IPS-NIHi7 (cell line): Measurements from ENCODE around the gene MAGI2.
A peak's percentile ranks its signal among the peaks of the same experiment; 100 is the strongest.

Source experiments
- DNase-seq: peaks from one replicate; pipeline ENCODE4 v3.0.0; 2012; ENCODE audit warnings: mixed read lengths; ENCODE audit errors: extremely low spot score

Gene MAGI2

GRCh38 chr7:78146546-78146945 lies 1306.9 kb downstream of the MAGI2 start:
- DNase-seq: no peak

GRCh38 chr7:78143661-78144060 lies 1309.8 kb downstream of the MAGI2 start:
- DNase-seq: no peak

GRCh38 chr7:78141522-78142281 lies 1311.8 kb downstream of the MAGI2 start:
- DNase-seq: no peak

- no peak for DNase-seq
Observed at GRCh38 chr7:78140109-78140508, 1313.4 kb downstream of the MAGI2 start.

GRCh38 chr7:78139335-78139734 lies 1314.1 kb downstream of the MAGI2 start:
- no peak for DNase-seq

- no peak for DNase-seq
Observed at GRCh38 chr7:78134774-78135173, 1318.7 kb downstream of the MAGI2 start.

- DNase-seq: peak; percentile 50
Observed at GRCh38 chr7:78134256-78134655, 1319.2 kb downstream of the MAGI2 start.

- no peak for DNase-seq
Observed at GRCh38 chr7:78130446-78131215, 1322.8 kb downstream of the MAGI2 start.

GRCh38 chr7:78129865-78130264 lies 1323.6 kb downstream of the MAGI2 start:
- DNase-seq: no peak

GRCh38 chr7:78127009-78127408 lies 1326.5 kb downstream of the MAGI2 start:
- DNase-seq: no peak

GRCh38 chr7:78125884-78126283 lies 1327.6 kb downstream of the MAGI2 start:
- DNase-seq: no peak

GRCh38 chr7:78124216-78124615 lies 1329.3 kb downstream of the MAGI2 start:
- DNase-seq: no peak

- no peak for DNase-seq
Observed at GRCh38 chr7:78121888-78122287, 1331.6 kb downstream of the MAGI2 start.

- DNase-seq: no peak
Observed at GRCh38 chr7:78118470-78118869, 1335.0 kb downstream of the MAGI2 start.

- no peak for DNase-seq
Observed at GRCh38 chr7:78115876-78116275, 1337.6 kb downstream of the MAGI2 start.

GRCh38 chr7:78114993-78115392 lies 1338.5 kb downstream of the MAGI2 start:
- DNase-seq: no peak

- DNase-seq: no peak
Observed at GRCh38 chr7:78112488-78112887, 1341.0 kb downstream of the MAGI2 start.

- DNase-seq: no peak
Observed at GRCh38 chr7:78111386-78111785, 1342.1 kb downstream of the MAGI2 start.

GRCh38 chr7:78103475-78103874 lies 1350.0 kb downstream of the MAGI2 start:
- DNase-seq: no peak

- no peak for DNase-seq
Observed at GRCh38 chr7:78101076-78101475, 1352.4 kb downstream of the MAGI2 start.

- DNase-seq: no peak
Observed at GRCh38 chr7:78099715-78100394, 1353.6 kb downstream of the MAGI2 start.

- no peak for DNase-seq
Observed at GRCh38 chr7:78095549-78095948, 1357.9 kb downstream of the MAGI2 start.

- DNase-seq: no peak
Observed at GRCh38 chr7:78092331-78092730, 1361.1 kb downstream of the MAGI2 start.
